Testis (tissue), 3 donors: ENCODE data around the gene RACK1. TPM values are rescaled to one million over a fixed set of nuclear protein-coding genes. Genes with fewer than 3 reads are reported as not detected.
"Not testable (repeated sequence)": the region's sequence is repeated elsewhere in the genome, so short reads cannot be mapped to it uniquely, and the experiment has no call there.

ENCODE experiments used
- DNase-seq: peaks from one replicate; pipeline ENCODE4 v3.0.0-alpha.2; 2019
- H3K27ac ChIP-seq, 2 donors: fragments of 200-600 bp; sonication (generic); one replicate each; pipeline ENCODE4 v1.5.1; 2019
- H3K27me3 ChIP-seq: fragments of 200-600 bp; sonication (generic); one replicate; pipeline ENCODE4 v1.5.1; 2019
- H3K36me3 ChIP-seq: fragments of 200-600 bp; sonication (generic); one replicate; pipeline ENCODE4 v1.5.1; 2017; ENCODE audit warnings: low read depth; ENCODE audit errors: missing control alignments
- H3K4me1 ChIP-seq: fragments of 200-600 bp; sonication (generic); one replicate; pipeline ENCODE4 v1.5.1; 2019
- H3K4me3 ChIP-seq, 2 donors: fragments of 200-600 bp; sonication (generic); one replicate each; pipeline ENCODE4 v1.5.1; 2017 to 2019
- H3K9me3 ChIP-seq: fragments of 200-600 bp; sonication (generic); one replicate; pipeline ENCODE4 v1.5.1; 2017
- POLR2A ChIP-seq: fragments of 450-650 bp; IDR thresholded peaks from one replicate; pipeline ENCODE4 v1.6.1; 2017; ENCODE audit warnings: antibody characterized with exemption, mild to moderate bottlenecking, moderate library complexity
- WGBS, 2 donors: methylation state at CpG; one replicate each; pipeline ENCODE4 v1.1.5; 2018; 5-methylcytosine and 5-hydroxymethylcytosine counted together
- intact Hi-C: fragments of 100-400 bp; cut with DNase I; formaldehyde crosslinking; loops from one replicate; pipeline ENCODE4 v1.15.1; 2023; ENCODE audit warnings: low total_unique reads
- polyA plus RNA-seq: library from polyadenylated mRNA; stranded (reverse); fragments of 350-450 nt; fragmentation: Illumina TruSeq; extraction: RNeasy Lipid Tissue Mini Kit (QIAGEN cat#74804); gene quantifications from one replicate; pipeline ENCODE4 v1.2.3, GENCODE V29; 2014; ENCODE audit warnings: low read depth, low replicate concordance; ENCODE audit not compliant: insufficient read depth
- total RNA-seq, 2 donors: library from RNA; depleted of rRNA; stranded (reverse); fragments of >200 nt; gene quantifications; one replicate each; pipeline ENCODE4 v1.2.3, GENCODE V29; 2016
- TF ChIP-seq, protein P1 (sequence below), 3 experiments: fragments of 450-650 bp in 2 of 3; fragments of 200-600 bp in 1 of 3; sonication (generic) in 1 of 3; IDR thresholded peaks; one replicate each; pipeline ENCODE4 v1.5.1; 2016 to 2019; ENCODE audit warnings: antibody characterized with exemption in 3 of 3, mild to moderate bottlenecking in 2 of 3, moderate library complexity in 1 of 3

The RACK1 gene
- total and polyA plus RNA-seq, 3 donors from 2014 or later: 777 to 1,606 (median 1,149) TPM

DNA sequence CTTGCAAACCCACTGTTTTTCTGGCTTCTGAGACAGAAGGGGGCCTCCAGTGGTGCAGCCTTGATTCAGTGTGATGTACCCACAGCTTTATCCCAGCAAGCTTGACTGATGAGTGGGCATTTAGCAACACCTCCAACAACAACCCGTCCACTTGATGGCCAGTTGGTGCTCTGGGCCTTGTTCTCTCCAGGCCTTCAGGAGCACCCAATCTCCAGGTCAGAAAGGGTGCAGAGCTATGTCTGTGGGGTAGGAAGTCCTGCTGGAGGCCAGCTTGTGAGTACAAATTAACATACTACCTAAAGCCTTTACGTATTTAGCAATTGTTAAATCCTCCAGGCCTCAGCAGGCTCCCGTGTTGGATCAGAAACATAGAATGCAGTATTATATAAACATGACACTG, 27.4 kb upstream of the RACK1 start:
- no peak for DNase-seq
- Histone ChIP-seq H3K27ac (no peak overlapping the region), H3K9me3 (no peaks in the 10 kb centered on the region), H3K4me1 (no peaks in the 10 kb centered on the region), H3K27me3 (no peaks in the 10 kb centered on the region), H3K36me3 (no peaks in the 10 kb centered on the region), H3K4me3 (no peak overlapping the region)
- no peak for TF ChIP-seq POLR2A
- TF ChIP-seq, protein P1, sequence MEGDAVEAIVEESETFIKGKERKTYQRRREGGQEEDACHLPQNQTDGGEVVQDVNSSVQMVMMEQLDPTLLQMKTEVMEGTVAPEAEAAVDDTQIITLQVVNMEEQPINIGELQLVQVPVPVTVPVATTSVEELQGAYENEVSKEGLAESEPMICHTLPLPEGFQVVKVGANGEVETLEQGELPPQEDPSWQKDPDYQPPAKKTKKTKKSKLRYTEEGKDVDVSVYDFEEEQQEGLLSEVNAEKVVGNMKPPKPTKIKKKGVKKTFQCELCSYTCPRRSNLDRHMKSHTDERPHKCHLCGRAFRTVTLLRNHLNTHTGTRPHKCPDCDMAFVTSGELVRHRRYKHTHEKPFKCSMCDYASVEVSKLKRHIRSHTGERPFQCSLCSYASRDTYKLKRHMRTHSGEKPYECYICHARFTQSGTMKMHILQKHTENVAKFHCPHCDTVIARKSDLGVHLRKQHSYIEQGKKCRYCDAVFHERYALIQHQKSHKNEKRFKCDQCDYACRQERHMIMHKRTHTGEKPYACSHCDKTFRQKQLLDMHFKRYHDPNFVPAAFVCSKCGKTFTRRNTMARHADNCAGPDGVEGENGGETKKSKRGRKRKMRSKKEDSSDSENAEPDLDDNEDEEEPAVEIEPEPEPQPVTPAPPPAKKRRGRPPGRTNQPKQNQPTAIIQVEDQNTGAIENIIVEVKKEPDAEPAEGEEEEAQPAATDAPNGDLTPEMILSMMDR (IDR thresholded peaks at IDR 0.05): no peak
- WGBS, 2 donors: 85 to 89% methylated on average over 3 of the region's 3 CpGs
- intact Hi-C loops: no loop called here

DNA sequence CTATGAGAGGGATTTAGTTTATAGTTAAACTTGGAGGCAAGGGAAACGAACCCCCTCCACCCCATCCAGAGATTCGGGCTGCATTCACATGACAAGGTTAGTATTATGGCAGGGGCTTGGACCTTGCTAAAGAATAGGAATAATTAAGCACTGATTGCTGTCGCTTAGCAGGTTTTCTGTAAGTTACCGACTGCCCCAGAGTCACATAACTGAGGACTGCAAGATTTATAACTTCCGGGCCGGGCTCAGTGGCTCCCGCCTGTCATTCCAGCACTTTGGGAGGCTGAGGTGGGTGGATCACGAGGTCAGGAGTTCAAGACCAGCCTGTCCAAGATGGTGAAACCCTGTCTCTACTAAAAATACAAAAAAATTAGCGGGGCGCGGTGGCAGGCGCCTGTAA, 24.2 kb upstream of the RACK1 start:
- H3K36me3 ChIP-seq, intact Hi-C loops, H3K9me3 ChIP-seq, H3K27ac ChIP-seq, DNase-seq, H3K27me3 ChIP-seq, H3K4me3 ChIP-seq, H3K4me1 ChIP-seq: not testable (repeated sequence)
- 81 to 88% methylated on average over 12 of the region's 12 CpGs for WGBS, 2 donors

DNA sequence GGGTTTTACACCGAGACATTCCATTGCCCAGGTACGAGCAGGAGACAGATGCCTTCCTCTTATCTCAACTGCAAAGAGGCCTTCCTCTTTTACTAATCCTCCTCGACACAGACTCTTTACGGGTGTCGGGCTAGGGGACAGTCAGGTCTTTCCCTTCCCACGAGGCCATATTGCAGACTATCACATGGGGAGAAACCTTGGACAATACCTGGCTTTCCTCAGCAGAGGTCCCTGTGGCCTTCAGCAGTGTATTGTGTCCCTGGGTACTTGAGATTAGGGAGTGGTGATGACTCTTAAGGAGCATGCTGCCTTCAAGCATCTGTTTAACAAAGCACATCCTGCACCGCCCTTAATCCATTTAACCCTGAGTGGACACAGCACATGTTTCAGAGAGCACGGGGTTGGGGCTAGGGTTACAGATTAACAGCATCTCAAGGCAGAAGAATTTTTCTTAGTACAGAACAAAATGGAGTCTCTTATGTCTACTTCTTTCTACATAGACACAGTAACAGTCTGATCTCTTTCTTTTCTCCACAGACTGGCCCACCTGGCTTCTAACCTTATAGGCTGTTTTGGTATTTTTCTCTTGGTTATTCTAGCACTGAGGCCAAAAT, 23.7 kb upstream of the RACK1 start:
- H3K4me1 ChIP-seq, H3K27ac ChIP-seq, H3K9me3 ChIP-seq, DNase-seq, H3K36me3 ChIP-seq, H3K4me3 ChIP-seq, H3K27me3 ChIP-seq, intact Hi-C loops: not testable (repeated sequence)
- WGBS, 2 donors: 58 to 64% methylated on average over 8 of the region's 8 CpGs

DNA sequence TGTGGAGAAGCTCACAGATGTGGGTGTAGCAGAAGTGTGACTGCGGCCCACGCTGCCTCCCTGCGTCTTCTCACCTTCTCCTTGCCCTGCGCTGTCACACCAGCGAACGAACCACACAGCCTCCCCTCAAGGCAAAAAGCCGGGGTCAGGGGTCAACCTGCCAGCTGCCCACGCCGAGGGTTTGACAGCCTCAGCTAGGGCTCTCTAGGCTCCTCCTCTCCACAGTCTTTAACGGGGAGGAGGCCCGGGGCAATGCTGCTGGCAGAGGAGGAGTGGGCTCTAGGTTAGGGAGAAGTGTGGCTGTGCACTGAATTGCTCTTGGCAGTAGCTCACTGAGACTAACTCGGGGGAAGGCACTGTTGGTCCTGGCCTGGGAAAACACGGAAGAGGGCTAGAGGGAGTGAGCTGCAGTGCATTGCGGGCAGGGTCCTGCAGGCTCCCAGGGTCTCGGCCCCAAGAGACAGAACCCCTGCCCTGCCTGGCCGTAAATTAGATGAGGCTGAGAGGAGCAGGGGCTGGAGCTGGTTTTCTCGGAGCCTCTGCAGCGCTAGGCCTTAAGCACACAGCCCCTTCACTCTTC, 21.5 kb upstream of the RACK1 start:
- H3K36me3 ChIP-seq: no peaks in the 10 kb centered on the region
- no peaks in the 10 kb centered on the region for H3K9me3 ChIP-seq
- peaks cover under 1% of the 10 kb centered on the region for H3K4me1 ChIP-seq
- 71 to 76% methylated on average over 15 to 18 of the region's 18 CpGs for WGBS, 2 donors
- no peak overlapping the region for H3K27ac ChIP-seq
- intact Hi-C loops: no loop called here
- no peaks in the 10 kb centered on the region for H3K27me3 ChIP-seq
- DNase-seq: no peak
- H3K4me3 ChIP-seq: no peak overlapping the region
- TF ChIP-seq POLR2A: no peak
- TF ChIP-seq, protein P1 (IDR thresholded peaks at IDR 0.05): no peak

DNA sequence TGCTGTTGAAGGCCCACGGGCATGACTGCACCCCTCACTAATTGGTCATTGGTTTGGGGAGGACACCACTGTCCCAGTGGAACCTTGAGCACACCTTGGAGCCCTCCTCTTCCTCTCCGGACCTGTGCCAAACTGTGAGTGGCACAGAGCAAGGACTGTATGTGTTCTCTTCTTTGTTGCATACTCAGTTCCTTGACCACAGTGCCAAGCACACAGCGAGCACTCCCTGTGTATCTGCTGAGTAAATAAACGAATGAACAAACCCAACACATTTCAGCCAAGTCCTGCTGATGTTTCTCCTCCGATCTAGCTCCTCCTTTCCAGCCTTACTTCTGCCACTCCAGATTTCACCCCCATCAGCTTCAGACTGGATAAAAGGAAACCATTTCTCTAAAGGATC, 19.9 kb upstream of the RACK1 start:
- TF ChIP-seq, protein P1 (IDR thresholded peaks at IDR 0.05): no peak
- Histone ChIP-seq H3K9me3 (no peaks in the 10 kb centered on the region), H3K27me3 (no peaks in the 10 kb centered on the region), H3K36me3 (no peaks in the 10 kb centered on the region), H3K27ac (no peak overlapping the region), H3K4me1 (peaks cover 14% of the 10 kb centered on the region), H3K4me3 (no peak overlapping the region)
- intact Hi-C loops: loop anchor here (5.0 kb wide), 1 partner anchor 71 kb away; no protein-coding TSS in a partner anchor
- WGBS, 2 donors: 66 to 80% methylated on average over 5 of the region's 5 CpGs
- DNase-seq: no peak
